AG04450 (cell line): Measurements from ENCODE around the gene LRRK1. TPM values are rescaled to one million over a fixed set of nuclear protein-coding genes. Genes with fewer than 3 reads are reported as not detected.

Experiments
- CTCF ChIA-PET: fragments of 300-600, 350-600 bp; formaldehyde crosslinking; extraction: SDS; loops from one replicate; lab custom pipeline; 2022; ENCODE audit warnings: antibody characterized with exemption, inconsistent platforms; lab: Charles Lee
- POLR2A ChIA-PET: fragments of 350-600 bp; formaldehyde crosslinking; extraction: SDS; loops from one replicate; lab custom pipeline; 2021; ENCODE audit warnings: antibody characterized with exemption, inconsistent platforms; lab: Yijun Ruan, JAX
- DNase-seq: peaks from one replicate; pipeline ENCODE4 v3.0.0-alpha.2; 2011; ENCODE audit warnings: low read depth, low spot score
- H3K27ac ChIP-seq: one replicate; pipeline ENCODE4 v1.5.1; 2012; ENCODE audit warnings: low read depth, low read length, control low read depth
- H3K27me3 ChIP-seq: one replicate; pipeline ENCODE4 v1.6.0; 2012; ENCODE audit warnings: low read length; ENCODE audit not compliant: control insufficient read depth, insufficient read depth
- H3K4me3 ChIP-seq: 2 replicates; pipeline ENCODE4 v1.5.1; 2011; ENCODE audit warnings: mild to moderate bottlenecking, low read depth, low read length, control low read depth
- H3K9me3 ChIP-seq: 2 replicates; pipeline ENCODE4 v1.5.1; 2012; ENCODE audit warnings: low read length; ENCODE audit not compliant: control insufficient read depth, insufficient read depth
- CTCF ChIP-seq: IDR thresholded peaks from 2 replicates; pipeline ENCODE4 v1.5.1; 2011; ENCODE audit warnings: low read depth, low read length, control low read depth, inconsistent platforms
- polyA plus RNA-seq: library from polyadenylated mRNA; depleted of rRNA; stranded (reverse); fragments of >200 nt; gene quantifications from 2 replicates; pipeline ENCODE4 v1.2.3, GENCODE V29; 2011

LRRK1 gene
- polyA plus RNA-seq, 1 experiment = 5.6 TPM

- no peak overlapping the region for H3K27ac ChIP-seq
- no peak overlapping the region for H3K4me3 ChIP-seq
- no peaks in the 10 kb centered on the region for H3K27me3 ChIP-seq
- DNase-seq = no peak
- ChIA-PET POLR2A (no interaction called here), CTCF (interaction anchor here (1.2 to 1.7 kb wide), 4 partner anchors 40 to 245 kb away, joined by 4 to 12 read pairs (median 6); no protein-coding TSS in a partner anchor)
- no peak for TF ChIP-seq CTCF
- peaks cover 4% of the 10 kb centered on the region; the same call in 1 of the 2 replicates for H3K9me3 ChIP-seq
Measured at GRCh38 chr15:101013201-101013550, 94.0 kb downstream of the LRRK1 start.

GRCh38 chr15:101013769-101014675 is 94.9 kb downstream of the LRRK1 start:
- CTCF ChIA-PET = interaction anchor here (0.6 to 1.7 kb wide), 9 partner anchors 9 to 274 kb away, joined by 3 to 12 read pairs (median 4); no protein-coding TSS in a partner anchor
- Histone ChIP-seq H3K27ac (no peak overlapping the region), H3K27me3 (no peaks in the 10 kb centered on the region), H3K4me3 (no peak overlapping the region), H3K9me3 (no peaks in the 10 kb centered on the region)
- TF ChIP-seq CTCF = no peak
- POLR2A ChIA-PET = no interaction called here
- DNase-seq = no peak

- Histone ChIP-seq H3K9me3 (no peaks in the 10 kb centered on the region), H3K4me3 (no peak overlapping the region), H3K27me3 (no peaks in the 10 kb centered on the region), H3K27ac (no peak overlapping the region)
- ChIA-PET POLR2A (interaction anchor here (0.6 kb wide), 1 partner anchor 237 kb away, joined by 6 read pairs; the partner anchor contains the start of gene CHSY1), CTCF (interaction anchor here (0.6 to 2.5 kb wide), 31 partner anchors 7 to 627 kb away, joined by 3 to 49 read pairs (median 4); partner anchors contain the start of gene SNRPA1)
- TF ChIP-seq CTCF = peak; percentile 97
- DNase-seq = no peak
Measured at GRCh38 chr15:101014921-101015841, 96.0 kb downstream of the LRRK1 start.

GRCh38 chr15:101016581-101016980 is 97.4 kb downstream of the LRRK1 start:
- no peaks in the 10 kb centered on the region for H3K9me3 ChIP-seq
- ChIA-PET POLR2A (interaction anchor here (0.6 kb wide), 2 partner anchors 169 to 236 kb away, joined by 3 to 4 read pairs; partner anchors contain the start of gene CHSY1), CTCF (interaction anchor here (0.7 to 2.5 kb wide), 14 partner anchors 9 to 251 kb away, joined by 3 to 49 read pairs (median 4); no protein-coding TSS in a partner anchor)
- no peak overlapping the region for H3K27ac ChIP-seq
- H3K27me3 ChIP-seq = no peaks in the 10 kb centered on the region
- TF ChIP-seq CTCF = no peak
- no peak overlapping the region for H3K4me3 ChIP-seq
- no peak for DNase-seq
